ENCODE data around the gene PIMREG.

DNA sequence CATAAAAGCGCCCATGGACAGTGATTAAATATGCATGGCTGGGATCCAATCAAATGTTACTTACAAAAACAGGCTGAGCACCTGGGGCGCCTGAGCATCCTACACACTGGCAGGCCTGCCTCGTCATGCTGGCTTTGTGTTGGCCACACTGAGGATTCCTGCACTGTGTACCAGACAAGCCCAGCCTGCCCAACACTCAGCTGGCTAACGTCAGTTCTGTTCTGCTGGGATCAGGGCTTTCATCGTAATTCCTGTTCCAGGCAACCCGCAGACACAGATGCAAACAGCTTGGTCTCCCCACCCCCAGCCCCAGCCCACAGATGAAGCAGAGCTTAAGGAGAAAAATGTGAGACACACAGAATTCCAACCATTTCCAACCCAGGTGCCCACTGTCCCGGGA, 30.7 kb downstream of the PIMREG start:
- TF ChIP-seq, protein P1, sequence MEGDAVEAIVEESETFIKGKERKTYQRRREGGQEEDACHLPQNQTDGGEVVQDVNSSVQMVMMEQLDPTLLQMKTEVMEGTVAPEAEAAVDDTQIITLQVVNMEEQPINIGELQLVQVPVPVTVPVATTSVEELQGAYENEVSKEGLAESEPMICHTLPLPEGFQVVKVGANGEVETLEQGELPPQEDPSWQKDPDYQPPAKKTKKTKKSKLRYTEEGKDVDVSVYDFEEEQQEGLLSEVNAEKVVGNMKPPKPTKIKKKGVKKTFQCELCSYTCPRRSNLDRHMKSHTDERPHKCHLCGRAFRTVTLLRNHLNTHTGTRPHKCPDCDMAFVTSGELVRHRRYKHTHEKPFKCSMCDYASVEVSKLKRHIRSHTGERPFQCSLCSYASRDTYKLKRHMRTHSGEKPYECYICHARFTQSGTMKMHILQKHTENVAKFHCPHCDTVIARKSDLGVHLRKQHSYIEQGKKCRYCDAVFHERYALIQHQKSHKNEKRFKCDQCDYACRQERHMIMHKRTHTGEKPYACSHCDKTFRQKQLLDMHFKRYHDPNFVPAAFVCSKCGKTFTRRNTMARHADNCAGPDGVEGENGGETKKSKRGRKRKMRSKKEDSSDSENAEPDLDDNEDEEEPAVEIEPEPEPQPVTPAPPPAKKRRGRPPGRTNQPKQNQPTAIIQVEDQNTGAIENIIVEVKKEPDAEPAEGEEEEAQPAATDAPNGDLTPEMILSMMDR (IDR thresholded peaks at IDR 0.05): no peak
- TF ChIP-seq POLR2A (IDR thresholded peaks at IDR 0.05) (no peak), POLR2AphosphoS5 (IDR thresholded peaks at IDR 0.05) (no peak)

All from breast epithelium (tissue), 3 donors.